Measurements from ENCODE around the gene SP2.
"Not testable (repeated sequence)": the region's sequence is repeated elsewhere in the genome, so short reads cannot be mapped to it uniquely, and the experiment has no call there.

SP2 gene

DNA sequence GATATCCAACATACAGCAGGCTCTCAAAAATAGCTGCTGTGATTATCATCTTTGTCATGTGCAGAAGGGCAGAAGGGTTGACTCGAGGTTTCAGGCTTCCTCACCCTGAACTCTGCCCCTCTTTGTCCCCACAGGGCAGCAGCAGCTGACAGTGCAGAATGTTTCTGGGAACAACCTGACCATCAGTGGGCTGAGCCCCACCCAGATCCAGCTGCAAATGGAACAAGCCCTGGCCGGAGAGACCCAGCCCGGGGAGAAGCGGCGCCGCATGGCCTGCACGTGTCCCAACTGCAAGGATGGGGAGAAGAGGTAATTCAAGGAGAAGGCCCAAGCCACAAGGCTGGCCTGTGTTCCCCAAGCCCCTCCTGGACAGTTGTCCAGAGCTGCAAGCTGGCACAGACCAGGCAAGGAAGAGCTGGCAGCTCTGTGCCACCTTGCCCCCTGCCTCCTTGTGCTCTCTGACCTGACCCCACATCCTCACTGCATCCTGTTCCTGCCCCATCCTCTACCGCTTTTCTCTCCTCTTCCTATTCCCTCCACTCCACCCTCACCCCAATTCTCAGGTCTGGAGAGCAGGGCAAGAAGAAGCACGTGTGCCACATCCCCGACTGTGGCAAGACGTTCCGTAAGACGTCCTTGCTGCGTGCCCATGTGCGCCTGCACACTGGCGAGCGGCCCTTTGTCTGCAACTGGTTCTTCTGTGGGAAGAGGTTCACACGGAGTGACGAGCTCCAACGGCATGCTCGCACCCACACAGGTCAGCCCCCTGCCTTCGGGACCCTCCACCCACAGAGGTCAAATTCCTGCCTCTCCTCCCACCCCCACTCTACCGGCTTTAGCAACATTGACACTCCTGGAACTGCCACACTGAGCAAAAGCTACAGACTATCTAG is 29.0 kb downstream of the SP2 start:
- DNase-seq, result no peak

DNA sequence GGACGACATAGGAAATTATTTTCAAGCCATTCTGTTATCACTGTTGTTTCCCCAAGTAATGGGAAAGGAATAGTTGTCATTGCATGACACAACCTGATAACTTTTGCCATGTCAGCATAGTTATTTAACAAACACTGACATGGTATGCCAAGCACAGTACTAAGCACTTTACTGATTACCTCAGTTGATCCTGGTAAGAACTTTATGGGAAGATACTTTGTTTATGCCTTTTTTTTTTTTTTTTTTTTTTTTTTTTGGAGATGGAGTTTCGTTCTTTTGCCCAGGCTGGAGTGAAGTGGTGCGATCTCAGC is 29.6 kb downstream of the SP2 start:
- DNase-seq, result no peak

DNA sequence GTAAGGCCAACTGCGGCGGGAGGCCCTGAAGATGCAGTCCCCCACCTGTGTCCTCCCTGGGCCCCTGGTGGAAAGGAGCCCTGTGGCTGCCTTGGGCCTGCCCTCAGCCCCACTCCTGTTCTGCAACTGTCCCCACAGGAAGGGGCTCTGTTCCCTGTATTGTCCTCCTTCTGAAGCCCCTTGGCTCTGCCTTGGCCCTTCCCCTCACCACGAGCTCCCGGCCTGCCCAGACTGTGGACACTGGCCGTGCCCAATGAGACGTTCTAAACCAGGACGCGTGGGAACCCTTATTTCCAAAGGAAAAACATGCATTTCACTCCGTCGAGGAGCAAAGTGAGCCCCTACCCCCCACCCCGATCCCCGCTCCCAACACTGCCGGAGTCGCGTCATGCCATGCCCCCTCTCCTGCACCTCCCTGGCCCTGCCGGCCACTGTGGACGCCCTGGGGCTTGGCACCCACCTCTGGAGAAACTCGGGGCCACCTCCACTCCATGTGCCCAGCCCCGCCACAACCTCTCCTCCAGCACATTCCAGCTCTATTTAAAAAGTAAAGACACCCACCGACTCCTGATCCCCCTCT is 31.9 kb downstream of the SP2 start:
- DNase-seq, result no peak

- no peak for DNase-seq
Observed at GRCh38 chr17:47928415-47928814, 32.4 kb downstream of the SP2 start.

DNA sequence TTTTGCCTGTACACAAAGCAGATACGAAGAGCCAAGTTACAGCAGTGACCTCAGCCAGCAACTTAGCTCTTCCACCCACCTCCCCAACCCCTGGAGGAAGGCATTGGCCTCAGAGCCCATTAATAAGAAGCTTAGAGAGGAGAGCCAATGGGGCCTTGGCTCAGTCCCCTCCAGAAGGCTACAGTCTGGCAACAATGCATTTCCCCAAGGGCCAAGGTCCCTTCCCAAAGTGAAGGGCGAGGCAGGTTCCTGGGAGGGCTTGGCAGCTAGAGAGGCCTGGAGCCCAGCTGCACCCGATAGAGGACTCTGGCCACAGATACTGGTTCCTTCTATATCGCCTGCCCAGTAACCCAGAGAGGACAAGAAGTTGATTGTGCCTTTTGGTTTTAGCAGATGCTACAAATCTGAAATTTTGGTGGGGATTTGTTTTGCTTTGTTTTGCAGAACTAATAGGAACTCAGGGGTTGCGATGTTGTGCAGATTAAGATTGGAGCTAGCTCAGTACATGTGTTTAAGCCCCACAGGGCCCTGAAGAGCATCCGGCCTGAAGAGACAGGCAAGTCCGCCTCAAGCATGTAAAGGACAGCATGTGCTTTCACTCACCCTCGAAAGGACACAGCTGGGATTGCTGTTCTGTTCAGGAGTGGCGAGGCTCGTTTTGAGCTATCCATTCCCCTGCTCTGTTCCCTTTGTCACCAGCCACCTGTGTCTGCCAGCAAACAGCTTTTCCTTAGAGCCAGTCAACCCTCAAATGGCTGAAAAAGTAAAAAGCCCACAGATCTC is 33.4 kb downstream of the SP2 start:
- no peak for DNase-seq

DNA sequence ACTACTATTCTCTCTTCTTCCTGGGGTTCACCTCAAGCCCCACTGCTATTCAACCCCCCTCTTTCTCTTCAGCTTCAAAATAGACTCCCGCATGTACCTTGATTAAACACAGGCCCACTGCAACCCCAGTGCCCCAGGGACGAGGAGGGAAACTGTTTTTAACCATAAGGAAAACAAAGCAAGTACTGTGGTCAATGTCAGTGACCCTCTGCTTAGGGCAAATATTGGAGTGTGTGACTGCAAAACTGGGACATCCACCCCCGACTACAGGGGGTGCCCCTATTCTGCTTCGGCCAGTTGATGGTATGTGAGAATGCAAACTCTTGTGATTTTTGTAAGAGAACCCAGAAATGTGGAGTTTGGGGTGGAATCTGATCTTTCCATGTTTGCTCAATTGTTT is 35.8 kb downstream of the SP2 start:
- DNase-seq, result no peak

DNA sequence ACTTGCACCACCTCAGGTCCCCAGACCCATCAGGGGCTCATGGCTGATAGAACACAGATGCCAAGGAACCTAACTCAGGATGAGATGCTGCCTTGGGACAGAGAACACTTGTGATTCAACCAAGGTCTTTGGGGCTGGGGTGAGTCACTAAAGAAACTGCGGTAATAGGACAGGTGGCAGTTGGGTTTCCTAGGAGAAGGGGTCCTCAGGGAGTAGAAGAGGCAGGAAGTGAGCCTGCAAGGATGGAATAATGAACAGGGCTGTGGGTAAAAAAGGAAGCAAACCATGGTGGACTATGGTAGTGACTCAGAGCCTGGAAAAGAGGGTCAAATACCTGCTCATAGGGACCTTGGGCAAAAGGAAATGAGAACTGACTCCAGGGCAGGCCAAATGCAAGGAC is 38.8 kb downstream of the SP2 start:
- DNase-seq, result peak; percentile 54

GRCh38 chr17:47935468-47935867 is 39.4 kb downstream of the SP2 start:
- DNase-seq, result not testable (repeated sequence)

DNA sequence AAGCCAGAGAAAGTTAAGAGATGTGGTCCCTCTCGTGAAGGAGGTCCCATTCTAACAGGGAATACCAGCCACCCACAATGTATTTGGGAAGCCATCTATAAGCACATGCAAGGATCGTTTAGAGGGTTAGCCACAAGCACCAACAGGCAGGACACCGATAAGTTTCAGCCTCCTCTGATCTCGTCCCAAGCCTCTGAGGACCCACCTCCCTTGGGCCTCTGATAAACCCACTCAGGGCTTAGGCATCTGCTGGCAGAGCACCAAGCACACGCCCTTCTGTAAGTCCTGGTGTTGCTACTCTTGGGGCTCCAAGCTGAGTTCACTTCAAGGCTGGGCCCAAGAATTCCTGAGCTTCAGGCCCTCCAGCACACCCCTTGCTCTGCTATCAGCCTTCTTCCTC is 39.9 kb downstream of the SP2 start:
- peak; percentile 76 for DNase-seq

- no peak for DNase-seq
Observed at GRCh38 chr17:47937941-47938340, 41.9 kb downstream of the SP2 start.

DNA sequence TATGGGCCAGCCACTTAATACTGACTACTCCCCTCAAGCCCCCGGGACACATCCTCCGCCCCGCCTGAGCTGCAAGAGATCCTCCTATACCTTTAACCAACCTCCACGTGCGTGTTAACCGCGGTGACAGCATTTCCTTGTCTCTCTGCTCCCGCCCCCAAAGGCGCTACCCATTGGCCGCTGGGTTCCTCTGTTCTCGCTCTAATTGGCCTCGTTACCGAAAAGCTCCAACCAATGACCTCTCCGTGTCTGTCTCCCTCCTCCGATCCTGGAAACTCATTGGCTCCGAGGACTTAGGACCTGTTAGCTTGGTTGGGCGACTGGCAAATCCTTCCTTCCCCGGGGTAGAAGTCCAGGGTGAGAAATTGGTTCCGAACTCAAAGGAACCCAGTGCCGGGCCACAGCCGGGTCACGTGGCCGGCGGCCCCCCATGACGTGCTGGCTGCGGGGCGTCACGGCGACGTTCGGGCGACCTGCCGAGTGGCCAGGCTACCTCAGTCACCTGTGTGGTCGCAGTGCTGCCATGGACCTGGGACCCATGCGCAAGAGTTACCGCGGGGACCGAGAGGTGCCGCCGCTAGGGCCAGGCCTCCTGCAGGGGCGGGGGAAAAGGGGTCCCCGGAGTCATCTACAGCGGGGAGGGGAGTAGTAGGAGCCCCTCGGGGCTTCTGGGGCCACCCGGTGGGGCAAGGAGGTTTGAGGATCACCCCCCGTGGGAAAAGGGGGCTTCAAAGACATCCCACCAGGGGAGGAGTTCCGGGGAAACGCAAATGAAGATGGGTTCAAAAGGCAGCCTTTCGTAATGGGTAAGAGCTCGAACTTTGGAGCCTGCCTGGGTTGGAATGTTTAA is 45.4 kb downstream of the SP2 start, which contains the start of gene PNPO:
PNPO (plus strand) TSS at position 326 of the 850 bp plus-strand sequence; CDS start at position 431, 105 bp downstream.
- DNase-seq, result peak; percentile 99

GRCh38 chr17:47942096-47942510 is 46.1 kb downstream of the SP2 start:
- DNase-seq, result no peak

DNA sequence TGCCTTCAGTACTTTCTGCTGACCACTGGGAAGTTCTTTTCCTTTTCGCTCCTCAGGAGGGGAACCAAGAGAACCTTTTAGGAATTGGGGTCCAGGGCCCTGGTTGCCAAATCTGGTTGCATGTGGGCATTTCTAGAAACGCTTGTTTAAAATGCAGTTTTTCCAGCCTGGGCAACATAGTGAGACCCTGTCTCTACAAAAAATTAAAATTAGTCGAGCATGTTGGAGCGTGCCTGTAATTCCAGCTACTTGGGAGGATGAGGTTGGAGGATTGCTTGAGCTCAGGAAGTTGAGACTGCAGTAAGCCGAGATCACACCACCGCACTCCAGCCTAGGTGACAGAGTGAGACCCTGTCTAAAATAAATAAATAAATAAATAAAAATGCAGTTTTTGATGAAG is 46.5 kb downstream of the SP2 start:
- DNase-seq, result no peak

DNA sequence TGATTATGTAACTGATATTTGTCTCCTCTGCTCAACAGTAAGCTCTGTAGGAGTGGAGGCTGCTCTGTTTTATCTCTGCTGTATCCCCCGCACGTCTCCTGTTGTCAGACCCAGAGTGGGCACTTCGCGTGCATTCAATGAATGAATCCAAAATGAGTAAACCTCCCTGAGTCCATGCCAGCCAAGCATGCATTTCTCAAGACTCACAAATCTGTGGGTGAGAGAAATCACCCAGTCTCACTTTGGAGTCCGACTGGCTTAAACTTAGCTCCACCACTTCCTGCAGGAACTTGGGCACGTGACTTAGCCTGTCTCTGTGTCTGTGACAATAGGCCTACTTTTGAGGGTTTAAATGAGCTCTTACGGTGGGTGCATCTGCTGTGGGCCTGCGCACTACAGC is 49.0 kb downstream of the SP2 start:
- no peak for DNase-seq

- no peak for DNase-seq
Observed at GRCh38 chr17:47945529-47946508, 49.8 kb downstream of the SP2 start.

DNA sequence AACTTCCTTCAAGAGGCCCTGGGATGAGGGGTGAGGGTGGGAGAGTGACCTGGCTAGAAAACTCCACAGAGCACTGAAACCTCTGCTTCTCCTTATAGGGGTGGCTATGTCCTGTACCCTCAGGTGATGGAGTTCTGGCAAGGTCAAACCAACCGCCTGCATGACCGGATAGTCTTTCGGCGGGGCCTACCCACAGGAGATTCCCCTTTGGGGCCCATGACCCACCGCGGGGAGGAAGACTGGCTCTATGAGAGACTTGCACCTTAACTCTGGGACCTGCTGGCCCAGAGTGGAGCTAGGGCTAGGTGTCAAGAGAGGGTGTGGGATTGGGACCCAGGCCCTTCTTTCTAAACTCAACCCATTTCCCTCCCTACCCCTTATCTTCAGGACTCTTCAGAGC is 50.5 kb downstream of the SP2 start:
- DNase-seq, result no peak

DNA sequence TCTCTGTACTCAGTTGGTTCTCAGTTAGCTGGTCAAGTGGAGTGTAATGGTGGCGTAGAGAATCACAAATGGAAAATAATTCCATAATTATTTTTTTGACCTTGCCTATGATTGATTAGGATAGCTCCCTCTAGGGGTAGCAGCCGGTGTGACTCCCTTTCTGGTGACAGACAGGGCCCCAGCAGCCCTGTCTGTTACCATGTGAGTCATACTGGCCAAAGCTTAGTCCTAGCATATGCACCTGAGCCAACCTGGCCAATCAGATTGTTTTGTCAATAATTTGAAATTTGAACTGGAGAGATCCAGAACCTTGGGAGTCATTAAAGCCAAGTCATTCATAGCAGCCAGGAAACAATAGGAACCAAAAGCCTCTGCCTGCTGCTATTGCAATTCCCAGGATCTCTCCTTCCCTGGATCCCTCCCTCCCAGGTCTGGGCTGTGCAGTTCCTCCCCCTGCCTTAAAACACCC is 50.9 kb downstream of the SP2 start:
- peak; percentile 73 for DNase-seq

DNA sequence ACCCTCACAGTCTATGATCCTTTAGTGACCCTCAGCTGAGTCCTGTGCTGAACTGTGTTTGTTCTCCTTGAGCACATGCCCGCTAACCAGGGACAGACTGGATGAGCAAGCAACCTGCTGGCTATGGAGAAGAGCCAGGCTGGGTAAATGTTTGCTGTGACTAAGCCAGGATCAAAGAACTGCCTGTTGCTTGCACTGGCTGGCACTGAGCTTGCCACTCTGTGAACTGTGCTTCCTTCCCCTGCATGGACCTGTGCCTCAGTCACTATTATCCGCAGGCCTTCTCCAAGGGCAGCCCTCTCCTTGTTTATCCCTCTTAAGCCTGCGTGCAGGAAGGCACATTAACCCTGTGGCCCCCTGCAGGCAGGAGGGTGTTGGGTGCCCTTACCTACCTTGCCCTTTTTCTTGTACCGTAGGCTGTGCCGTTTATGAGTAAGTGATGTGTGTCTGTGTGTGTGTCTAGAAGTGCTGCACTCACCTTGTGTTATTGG is 52.7 kb downstream of the SP2 start:
- no peak for DNase-seq

GRCh38 chr17:47949197-47949759 is 53.2 kb downstream of the SP2 start:
- peak; percentile 73 for DNase-seq

GRCh38 chr17:47949946-47950345 is 53.9 kb downstream of the SP2 start:
- DNase-seq, result no peak

GRCh38 chr17:47950448-47950847 is 54.4 kb downstream of the SP2 start:
- no peak for DNase-seq
